G401 (cell line): ENCODE data around the gene CARD8. TPM values are rescaled to one million over a fixed set of nuclear protein-coding genes. Genes with fewer than 3 reads are reported as not detected.
A peak's percentile ranks its signal among the peaks of the same experiment; 100 is the strongest.

Experiments
- DNase-seq: peaks from one replicate; pipeline ENCODE4 v3.0.0-alpha.2; 2015; ENCODE audit warnings: low spot score
- in situ Hi-C: cut with HindIII; loops from 2 replicates; pipeline ENCODE4 v1.10.0; 2016; ENCODE audit warnings: low sequenced_read_pairs, mixed read lengths
- total RNA-seq: library from RNA; depleted of rRNA; stranded (reverse); fragments of >200 nt; shearing (Covaris generic); gene quantifications from 2 replicates; pipeline ENCODE4 v1.2.3, GENCODE V29; 2014; rRNA removed

CARD8 gene
- total RNA-seq, 1 experiment from 2014 or later, result 36.0 TPM

DNA sequence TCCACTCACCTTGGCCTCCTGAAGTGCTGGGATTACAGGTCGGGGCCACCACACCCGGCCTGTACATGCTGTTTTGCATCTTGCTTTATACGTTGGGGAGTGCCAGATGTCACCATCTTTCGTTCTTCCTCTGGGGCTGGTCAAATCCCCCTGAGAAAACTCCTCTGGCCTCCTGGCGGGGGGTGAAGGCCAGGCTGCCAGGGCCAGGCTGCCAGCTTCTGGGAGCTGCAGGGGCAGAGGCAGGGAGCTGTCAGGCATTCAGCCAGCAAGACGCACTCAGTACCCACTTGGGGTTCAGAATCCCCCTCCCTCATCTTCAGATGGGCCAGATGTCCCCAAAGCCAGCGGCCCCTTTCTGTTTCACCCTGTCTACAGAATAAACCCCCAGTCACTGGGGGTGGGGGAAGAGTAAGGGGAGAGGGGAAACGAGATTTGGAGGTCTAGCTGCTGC lies 69.1 kb downstream of the CARD8 start:
- in situ Hi-C loops, result no loop called here
- DNase-seq, result no peak

DNA sequence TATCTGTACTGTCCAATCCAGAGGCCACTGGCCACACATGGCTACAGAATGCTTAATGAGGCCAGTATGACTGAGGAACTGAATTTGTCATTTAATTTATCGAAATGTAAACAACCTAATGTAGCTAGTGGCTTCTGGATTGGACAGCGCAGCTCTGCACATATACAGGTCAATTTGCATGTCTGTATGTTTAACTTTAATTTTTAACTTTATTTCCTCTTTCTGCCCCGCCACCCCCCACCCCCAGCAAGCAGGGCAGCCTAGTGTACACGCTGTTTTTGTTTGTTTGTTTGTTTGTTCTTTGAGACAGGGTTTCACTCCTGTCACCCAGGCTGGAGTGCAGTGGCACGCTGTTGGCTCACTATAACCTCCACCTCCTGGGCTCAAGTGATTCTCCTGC lies 69.7 kb downstream of the CARD8 start:
- no peak for DNase-seq
- in situ Hi-C loops, result no loop called here

GRCh38 chr19:48183356-48183755 lies 72.4 kb downstream of the CARD8 start:
- in situ Hi-C loops, result no loop called here
- DNase-seq, result no peak

DNA sequence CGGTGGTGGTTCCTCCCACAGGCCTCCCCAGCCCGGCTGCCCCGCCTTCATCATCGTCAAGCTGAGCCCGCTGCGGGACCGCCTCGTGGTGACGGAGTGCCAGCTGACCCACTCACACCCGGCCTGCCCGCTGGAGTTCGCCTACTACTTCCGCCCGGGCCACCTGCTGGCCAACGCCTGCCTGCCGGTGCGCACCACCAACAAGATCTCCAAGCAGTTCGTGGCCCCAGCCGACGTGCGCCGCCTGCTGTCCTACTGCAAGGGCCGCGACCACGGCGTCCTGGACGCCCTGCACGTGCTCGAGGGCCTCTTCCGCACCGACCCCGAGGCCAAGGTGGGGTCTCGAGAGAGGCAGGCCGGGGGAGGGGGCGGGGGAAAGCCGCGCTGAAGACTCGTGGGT lies 73.3 kb downstream of the CARD8 start:
- no peak for DNase-seq
- in situ Hi-C loops, result no loop called here

DNA sequence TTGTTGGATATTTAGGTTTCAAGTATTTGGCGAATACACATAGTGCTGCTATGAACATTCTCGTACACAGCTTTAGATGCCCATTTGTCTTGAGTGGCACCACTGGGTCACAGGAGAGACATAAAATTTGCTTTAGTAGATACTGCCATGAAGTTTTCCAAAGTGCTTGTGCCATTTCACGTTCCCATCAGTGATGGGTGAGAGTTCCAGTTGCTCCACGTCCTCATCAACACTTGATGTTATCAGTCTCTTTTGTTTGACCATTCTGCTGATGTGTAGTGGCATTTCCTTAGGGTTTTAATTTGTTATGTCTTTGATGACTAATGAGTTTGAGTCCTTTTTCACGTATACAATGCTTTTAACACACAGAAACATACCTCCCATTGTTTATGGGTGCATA lies 74.2 kb downstream of the CARD8 start:
- no peak for DNase-seq
- in situ Hi-C loops, result no loop called here

GRCh38 chr19:48176226-48176625 lies 79.5 kb downstream of the CARD8 start:
- in situ Hi-C loops, result no loop called here

DNA sequence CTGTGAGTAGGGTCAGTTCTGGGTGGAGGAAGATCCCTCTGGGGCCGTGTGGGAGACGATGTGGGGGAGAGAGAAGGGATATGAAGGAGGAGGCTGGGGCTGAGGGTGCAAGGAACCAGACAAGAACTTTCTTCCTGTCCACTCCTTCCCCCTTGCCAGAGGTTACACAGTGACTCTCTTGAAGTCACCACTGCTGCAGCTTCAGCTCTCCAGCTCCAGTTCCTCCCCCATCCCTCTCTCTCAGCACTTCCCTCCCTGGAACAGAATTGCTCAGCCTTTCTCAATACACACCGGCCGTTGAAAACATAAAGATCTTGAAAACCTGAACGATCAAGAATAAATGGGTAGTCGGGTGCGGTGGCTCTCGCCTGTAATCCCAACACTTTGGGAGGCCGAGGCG lies 80.1 kb downstream of the CARD8 start:
- in situ Hi-C loops, result no loop called here
- no peak for DNase-seq

More at GRCh38 chr19:48176226-48176625, 79.5 kb downstream of the CARD8 start:
- DNase-seq, result no peak

- no peak for DNase-seq
- in situ Hi-C loops, result no loop called here
Measured at GRCh38 chr19:48174445-48175030, 81.2 kb downstream of the CARD8 start.

- no peak for DNase-seq
- in situ Hi-C loops, result no loop called here
Measured at GRCh38 chr19:48171710-48172109, 84.0 kb downstream of the CARD8 start.

DNA sequence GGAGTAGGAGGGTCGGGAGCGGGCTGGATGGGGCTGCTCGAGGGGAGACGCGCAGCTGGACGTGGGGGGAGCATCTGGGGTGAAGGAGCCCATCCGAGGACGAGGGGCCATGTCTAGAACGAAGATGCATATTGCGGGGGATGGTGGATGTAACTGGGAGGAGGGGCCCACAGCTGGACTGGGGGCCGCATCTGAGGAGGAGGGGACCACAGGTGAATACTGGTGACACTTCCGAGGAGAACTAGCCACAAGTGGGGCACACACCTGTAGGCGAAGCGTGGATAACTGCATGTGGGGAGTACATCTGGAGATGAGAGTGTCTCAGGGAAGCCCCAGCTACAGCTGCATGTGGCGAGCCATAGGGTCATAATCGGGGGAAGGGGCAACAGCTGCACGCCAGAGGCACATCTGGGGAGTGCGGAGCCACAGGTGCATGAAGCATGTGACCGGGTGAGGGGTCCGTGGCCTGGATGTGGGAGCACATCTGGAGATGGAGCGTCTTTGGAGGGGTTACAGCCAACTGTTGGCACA lies 84.8 kb downstream of the CARD8 start:
- in situ Hi-C loops, result no loop called here
- no peak for DNase-seq

DNA sequence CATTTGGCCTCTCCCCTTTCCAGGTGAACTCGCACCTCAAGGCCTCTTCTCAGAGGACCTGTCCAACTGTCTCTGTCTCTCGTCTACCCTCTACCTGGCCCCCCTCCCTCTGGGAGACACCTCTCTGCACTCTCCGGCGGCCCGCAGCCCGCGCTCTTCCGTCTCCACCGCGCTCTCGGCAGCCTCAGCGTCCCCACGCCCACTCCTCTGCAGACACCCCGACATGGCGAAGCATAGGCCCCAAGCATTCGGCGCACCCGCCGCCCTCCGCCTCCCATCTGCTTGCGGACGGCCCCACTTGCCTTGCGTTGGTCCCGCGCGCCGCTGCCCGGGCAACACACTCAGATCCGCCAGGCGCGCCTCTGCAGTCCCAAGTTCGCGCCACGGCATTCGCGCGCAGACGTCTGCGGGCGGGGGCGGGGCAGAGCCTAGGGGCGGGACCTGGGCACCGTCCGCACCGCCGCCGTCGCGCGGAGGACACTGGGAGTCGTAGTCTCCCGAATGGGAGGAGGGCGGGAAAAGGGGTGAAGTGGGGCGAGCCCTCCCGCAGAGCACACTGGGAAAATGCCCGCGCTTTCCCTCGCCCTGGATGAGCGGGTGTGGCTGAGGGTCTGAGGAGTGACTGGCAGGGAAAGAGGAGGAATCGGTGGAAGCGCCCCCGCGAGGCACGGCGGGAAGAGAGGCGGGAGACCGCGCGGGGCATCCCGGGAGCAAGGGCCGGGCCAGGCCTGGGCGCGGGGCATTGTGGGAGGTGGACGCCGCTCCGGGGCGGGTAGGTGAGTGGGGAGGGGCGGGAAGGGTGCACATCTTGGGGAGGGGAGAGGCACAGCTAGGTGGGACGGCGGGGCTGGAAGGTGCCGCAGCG lies 85.5 kb downstream of the CARD8 start, which contains the start of the genes LIG1 and ZSWIM9:
LIG1 (minus strand) TSS at position 406 of the 865 bp plus-strand sequence. CDS start 4,778 bp downstream, outside the sequence.
ZSWIM9 (plus strand) TSS at position 742 of the 865 bp plus-strand sequence. CDS start 1,123 bp downstream, outside the sequence.
- DNase-seq, result peak; percentile 90
- in situ Hi-C loops, result no loop called here

GRCh38 chr19:48169578-48169938 lies 86.2 kb downstream of the CARD8 start:
- in situ Hi-C loops, result no loop called here
- peak; percentile 43 for DNase-seq

- in situ Hi-C loops, result no loop called here
- no peak for DNase-seq
Measured at GRCh38 chr19:48168689-48169088, 87.0 kb downstream of the CARD8 start.

GRCh38 chr19:48158210-48158790 lies 97.4 kb downstream of the CARD8 start:
- no peak for DNase-seq
- in situ Hi-C loops, result no loop called here

Other genes with a start within 250 kb of the CARD8 start
- gene CABP5, start 211.8 kb downstream of the CARD8 start, total RNA-seq, result not detected in 2 replicates
- 0.92 and 2.3 TPM in 2 replicates for gene PLA2G4C, start 145.1 kb downstream of the CARD8 start, total RNA-seq
- gene LIG1, start 85.6 kb downstream of the CARD8 start, total RNA-seq, result 62.8 and 119 TPM in 2 replicates
- gene ZSWIM9, start 85.2 kb downstream of the CARD8 start, total RNA-seq, result 3.1 and 3.6 TPM in 2 replicates
- 40.5 and 51.0 TPM in 2 replicates for gene ZNF114, start 14.2 kb upstream of the CARD8 start, total RNA-seq
- gene EMP3, start 69.6 kb upstream of the CARD8 start, total RNA-seq, result 73.8 and 83.8 TPM in 2 replicates
- 7.4 and 9.8 TPM in 2 replicates for gene TMEM143, start 108.0 kb upstream of the CARD8 start, total RNA-seq
- not detected in 2 replicates for gene SYNGR4, start 108.5 kb upstream of the CARD8 start, total RNA-seq
- 137 and 145 TPM in 2 replicates for gene KDELR1, start 135.6 kb upstream of the CARD8 start, total RNA-seq
- 5.4 and 6.1 TPM in 2 replicates for gene GRIN2D, start 137.8 kb upstream of the CARD8 start, total RNA-seq
- gene GRWD1, start 190.1 kb upstream of the CARD8 start, total RNA-seq, result 87.9 and 99.8 TPM in 2 replicates
- gene KCNJ14, start 199.7 kb upstream of the CARD8 start, total RNA-seq, result 0.31 TPM in 1 of 2 replicates, not detected in the other
- 87.4 and 107 TPM in 2 replicates for gene CYTH2, start 213.5 kb upstream of the CARD8 start, total RNA-seq